Astrocyte (in vitro differentiated cells and primary cell): ENCODE data around the gene ARF1.

Experiments
- EZH2 ChIP-seq: IDR thresholded peaks from 2 replicates; pipeline ENCODE4 v1.6.1; 2012; ENCODE audit warnings: mild to moderate bottlenecking, low read length, inconsistent platforms; ENCODE audit not compliant: insufficient read depth
- TF ChIP-seq, protein P1 (sequence below): IDR thresholded peaks from 2 replicates; pipeline ENCODE4 v1.5.1; 2011; ENCODE audit warnings: low read depth, mild to moderate bottlenecking, inconsistent platforms, low read length, moderate library complexity; ENCODE audit not compliant: insufficient read depth

DNA sequence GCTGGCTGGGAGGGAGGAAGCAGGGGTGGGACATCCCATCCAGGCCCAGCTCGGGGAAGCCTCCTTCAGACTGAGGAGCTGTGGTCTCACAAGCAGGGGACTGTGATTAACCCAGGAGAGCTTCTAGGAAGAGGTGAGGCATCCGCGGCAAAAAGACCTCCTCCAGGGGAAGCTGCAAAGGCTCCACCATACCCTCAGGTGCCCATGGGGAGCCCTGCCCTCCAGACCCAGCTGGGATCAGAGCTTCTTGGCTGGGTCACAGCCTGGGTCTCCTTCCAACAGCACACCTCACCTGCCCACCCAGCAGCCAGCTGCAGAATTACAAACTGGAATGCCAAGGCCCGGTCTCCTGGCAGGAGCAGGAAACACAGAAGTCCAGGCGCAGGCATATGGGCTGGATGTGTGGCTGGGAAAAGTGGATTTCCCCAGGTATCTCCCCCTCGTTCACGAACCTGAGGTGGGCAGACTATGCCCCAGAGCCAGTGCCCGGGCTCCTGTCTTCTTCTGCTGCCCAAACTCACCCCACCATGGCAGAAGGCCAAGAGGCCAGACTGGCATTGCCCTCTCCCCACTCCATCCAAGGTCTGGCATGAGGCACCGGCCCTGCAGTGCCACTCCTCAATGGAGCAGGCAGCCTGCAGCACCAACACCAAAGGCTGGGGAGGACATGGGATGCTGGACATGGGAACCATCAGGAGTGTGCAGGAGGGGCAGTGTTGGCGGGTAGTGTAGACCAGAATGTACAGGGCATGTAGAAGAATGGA lies 15.4 kb upstream of the ARF1 start:
- TF ChIP-seq, protein P1, sequence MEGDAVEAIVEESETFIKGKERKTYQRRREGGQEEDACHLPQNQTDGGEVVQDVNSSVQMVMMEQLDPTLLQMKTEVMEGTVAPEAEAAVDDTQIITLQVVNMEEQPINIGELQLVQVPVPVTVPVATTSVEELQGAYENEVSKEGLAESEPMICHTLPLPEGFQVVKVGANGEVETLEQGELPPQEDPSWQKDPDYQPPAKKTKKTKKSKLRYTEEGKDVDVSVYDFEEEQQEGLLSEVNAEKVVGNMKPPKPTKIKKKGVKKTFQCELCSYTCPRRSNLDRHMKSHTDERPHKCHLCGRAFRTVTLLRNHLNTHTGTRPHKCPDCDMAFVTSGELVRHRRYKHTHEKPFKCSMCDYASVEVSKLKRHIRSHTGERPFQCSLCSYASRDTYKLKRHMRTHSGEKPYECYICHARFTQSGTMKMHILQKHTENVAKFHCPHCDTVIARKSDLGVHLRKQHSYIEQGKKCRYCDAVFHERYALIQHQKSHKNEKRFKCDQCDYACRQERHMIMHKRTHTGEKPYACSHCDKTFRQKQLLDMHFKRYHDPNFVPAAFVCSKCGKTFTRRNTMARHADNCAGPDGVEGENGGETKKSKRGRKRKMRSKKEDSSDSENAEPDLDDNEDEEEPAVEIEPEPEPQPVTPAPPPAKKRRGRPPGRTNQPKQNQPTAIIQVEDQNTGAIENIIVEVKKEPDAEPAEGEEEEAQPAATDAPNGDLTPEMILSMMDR, result no peak
- no peak for TF ChIP-seq EZH2
